HG02852 (cell line): Measurements from ENCODE around the gene FRMD5.
"Not testable (repeated sequence)": the region's sequence is repeated elsewhere in the genome, so short reads cannot be mapped to it uniquely, and the experiment has no call there.

Source experiments
- ATAC-seq: cut with Tn5 transposase; IDR thresholded peaks from one replicate; pipeline ENCODE4 v1.9.1; 2021; ENCODE audit warnings: mild to moderate bottlenecking, moderate library complexity; ENCODE audit not compliant: unreplicated experiment

FRMD5 gene

DNA sequence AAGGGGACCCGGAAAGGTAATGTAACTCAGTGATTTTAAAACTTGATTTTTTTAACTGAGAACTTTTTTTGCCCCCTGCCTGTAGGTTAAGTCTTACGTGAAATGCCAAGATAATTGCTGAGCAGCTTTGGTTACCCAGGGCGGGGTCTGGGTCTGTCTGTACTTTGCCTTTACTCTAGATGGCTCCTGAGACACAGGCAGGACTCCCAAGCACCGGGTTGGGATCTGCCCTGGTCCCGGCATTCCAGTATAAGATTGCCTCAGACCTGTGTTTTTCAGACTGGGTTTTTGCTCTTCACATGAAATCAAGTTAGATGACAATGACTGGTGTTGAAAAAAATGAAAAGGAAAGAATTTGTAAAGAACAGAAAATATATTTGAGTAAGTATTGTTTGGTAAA, 328.0 kb downstream of the FRMD5 start:
- no peak for ATAC-seq

DNA sequence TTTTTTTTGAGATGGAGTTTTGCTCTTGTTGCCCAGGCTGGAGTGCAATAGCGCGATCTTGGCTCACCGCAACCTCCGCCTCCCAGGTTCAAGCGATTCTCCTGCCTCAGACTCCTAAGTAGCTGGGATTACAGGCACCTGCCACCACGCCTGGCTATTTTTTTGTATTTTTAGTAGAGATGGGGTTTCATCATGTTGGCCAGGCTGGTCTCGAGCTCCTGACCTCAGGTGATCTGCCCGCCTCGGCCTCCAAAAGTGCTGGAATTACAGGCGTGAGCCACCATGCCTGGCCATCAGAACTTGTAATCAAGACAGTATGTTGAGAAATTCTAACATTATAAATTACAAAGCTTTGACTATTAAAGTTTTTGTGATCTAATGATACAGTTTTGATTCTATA, 328.4 kb downstream of the FRMD5 start:
- not testable (repeated sequence) for ATAC-seq

DNA sequence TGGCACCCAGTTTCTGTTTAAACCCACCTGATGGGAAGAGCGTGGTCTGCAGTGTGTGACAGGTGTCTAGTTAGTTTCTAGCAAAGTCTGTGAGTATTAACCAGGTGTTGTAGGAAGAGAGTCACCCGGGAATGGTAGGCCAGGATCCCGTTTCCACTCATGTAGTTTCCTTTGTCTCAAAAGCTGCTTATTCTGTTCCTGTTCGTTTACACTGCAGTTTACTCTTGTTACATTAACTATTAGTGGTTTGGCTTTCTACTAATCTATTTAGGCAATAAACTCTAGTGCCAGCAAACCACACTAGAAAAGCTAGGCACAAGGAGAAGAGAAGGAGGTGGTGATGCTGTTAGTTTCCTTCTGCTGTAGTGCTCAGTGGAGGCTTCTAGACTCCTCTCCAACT, 335.5 kb downstream of the FRMD5 start:
- ATAC-seq = no peak

GRCh38 chr15:43854801-43855200, 340.3 kb downstream of the FRMD5 start:
- no peak for ATAC-seq

DNA sequence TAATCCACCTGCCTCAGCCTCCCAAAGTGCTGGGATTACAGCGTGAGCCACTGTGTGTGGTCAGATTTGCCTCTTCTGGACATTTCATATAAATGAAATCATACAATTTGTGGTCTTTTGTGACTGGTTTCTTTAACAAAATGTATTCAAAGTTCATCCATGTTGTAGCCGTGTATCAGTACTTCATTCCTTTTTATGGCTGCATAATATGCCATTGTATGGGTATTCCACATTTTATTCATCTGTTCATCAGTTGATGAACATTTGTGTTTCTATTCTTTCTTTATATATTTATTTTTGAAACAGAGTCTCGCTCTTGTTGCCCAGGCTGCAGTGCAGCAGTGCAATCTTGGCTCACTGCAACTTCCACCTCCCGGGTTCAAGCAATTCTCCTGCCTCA, 342.5 kb downstream of the FRMD5 start:
- no peak for ATAC-seq

DNA sequence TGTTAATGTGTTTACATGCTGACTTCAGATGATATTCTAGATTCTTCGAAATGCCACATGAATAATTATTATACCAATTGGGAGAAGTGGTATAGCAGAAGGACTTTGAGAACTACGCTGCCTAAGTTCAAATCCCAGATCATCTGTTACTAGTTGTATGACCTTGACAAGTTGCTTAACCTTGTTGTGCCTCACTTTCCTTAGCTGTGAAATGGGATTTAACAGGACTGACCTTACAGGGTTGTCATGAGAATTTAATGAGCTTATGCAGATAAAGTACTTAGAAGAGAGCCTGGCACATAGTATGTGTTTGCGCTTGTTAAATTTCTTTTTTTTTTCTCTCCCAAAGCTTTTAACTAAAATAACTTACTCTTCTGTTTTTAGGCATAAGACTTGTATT, 343.8 kb downstream of the FRMD5 start:
- no peak for ATAC-seq

DNA sequence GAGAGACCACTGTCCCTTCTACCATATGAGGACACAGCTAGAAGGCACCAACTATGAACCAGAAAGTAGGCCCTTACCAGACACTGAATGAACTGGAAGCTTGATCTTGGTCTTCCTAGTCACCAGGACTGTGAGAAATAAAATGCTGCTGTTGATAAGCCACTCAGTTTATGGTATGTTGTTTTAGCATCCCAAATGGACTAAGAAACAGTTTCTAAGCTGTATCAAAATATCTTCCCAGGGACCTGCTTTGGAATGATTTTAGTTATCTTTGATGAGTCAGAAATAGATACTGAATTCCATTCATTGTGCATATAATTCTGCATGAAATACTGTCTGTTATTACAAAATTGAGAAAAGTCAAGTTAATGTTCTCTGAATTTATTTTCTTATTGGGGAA, 349.6 kb downstream of the FRMD5 start:
- no peak for ATAC-seq

DNA sequence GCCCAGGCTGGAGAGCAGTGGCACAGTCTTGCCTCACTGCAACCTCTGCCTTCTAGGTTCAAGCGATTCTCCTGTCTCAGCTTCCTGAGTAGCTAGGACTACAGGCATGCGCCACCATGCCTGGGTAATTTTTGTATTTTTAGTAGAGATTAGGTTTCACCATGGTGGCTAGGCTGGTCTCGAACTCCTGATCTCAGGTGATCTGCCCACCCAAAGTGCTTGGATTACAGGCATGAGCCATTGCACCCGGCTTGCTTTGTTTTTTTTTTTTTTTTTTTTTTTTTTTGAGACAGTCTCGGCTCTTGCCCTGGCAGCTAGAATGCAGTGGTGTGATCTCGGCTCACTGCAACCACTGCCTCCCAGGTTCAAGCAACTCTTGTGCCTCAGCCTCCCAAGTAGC, 362.6 kb downstream of the FRMD5 start:
- not testable (repeated sequence) for ATAC-seq

DNA sequence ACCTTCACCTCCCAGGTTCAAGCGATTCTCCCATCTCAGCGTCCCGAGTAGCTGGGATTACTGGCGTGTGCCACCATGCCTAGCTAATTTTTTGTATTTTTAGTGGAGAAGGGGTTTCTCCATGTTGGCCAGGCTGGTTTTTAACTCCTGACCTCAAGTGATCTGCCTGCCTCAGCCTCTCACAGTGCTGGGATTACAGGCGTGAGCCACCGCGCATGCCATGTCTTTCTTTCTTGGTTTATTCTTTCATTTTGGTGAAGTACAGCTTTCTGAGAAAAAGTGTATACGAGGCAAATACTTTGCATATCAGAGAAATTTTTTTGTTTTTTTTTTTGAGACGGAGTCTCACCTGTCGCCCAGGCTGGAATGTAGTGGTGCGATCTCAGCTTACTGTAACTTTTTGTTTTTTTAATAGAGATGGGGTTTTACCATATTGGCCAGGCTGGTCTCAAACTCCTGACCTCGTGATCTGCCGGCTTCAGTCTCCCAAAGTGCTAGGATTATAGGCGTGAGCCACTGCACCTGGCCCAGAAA, 363.5 kb downstream of the FRMD5 start:
- not testable (repeated sequence) for ATAC-seq

- not testable (repeated sequence) for ATAC-seq
Measured at GRCh38 chr15:43830691-43831275, 364.3 kb downstream of the FRMD5 start.

DNA sequence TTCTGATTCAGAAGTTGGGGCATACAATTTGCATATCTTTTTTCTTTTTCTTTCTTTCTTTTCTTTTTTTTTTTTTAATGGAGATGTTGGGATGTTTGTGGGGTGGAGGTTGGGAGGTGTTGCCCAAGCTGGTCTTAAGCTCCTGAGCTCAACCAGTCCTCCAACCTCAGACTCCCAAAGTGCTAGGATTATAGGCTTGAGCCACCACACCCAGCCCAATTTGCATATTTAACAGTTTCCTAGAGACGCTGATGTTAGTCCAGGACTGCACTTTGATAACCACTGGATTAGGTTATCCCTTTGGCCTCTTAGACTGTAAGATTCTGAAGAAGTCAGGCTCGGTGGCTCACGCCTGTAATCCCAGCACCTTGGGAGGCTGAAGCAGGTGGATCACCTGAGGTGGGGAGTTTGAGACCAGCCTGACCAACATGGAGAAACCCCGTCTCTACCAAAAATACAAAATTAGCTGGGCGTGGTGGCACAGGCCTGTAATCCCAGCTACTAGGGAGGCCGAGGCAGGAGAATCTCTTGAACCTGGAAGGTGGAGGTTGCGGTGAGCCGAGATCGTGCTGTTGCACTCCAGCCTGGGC, 365.0 kb downstream of the FRMD5 start:
- not testable (repeated sequence) for ATAC-seq

- no peak for ATAC-seq
Measured at GRCh38 chr15:43828061-43828657, 366.9 kb downstream of the FRMD5 start.

DNA sequence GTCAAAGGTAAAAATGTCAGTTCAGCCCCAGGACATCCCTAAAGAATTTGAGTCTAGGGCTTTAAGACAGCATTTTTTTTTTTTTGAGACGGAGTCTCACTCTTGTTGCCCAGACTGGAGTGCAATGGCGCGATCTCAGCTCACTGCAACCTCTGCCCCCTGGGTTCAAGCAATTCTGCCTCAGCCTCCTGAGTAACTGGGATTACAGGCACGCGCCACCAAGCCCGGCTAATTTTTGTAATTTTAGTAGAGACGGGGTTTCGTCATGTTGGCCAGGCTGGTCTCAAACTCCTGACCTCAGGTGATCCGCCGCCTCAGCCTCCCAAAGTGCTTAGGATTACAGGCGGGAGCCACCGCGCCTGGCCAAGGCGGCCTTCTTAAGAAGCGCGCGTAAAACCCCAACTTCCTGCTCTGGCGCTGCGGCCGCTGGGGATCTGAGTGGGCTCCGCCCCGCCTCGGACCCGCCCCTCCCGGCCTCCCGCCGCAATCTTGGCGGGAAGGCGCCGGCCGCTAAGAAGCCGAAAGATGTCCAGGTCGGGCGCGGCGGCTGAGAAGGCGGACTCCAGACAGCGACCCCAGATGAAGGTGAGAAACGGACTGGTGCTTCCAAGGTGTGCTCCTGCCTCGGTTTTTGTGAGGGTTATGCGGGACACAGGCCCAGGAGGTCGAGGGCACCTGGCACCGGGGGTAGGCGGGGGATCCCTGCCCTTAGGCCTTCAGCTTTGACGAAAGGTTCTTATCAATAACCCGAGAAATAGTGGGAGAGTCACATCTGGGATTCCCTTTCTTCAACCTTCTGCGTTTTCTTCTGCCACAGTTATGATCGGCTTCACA, 368.3 kb downstream of the FRMD5 start, which contains the start of gene WDR76:
Gene WDR76, plus strand, starts transcription at position 495 of the 834 bp plus-strand sequence. Its CDS starts 31 bp downstream, at position 526.
- peak; percentile 54 for ATAC-seq

DNA sequence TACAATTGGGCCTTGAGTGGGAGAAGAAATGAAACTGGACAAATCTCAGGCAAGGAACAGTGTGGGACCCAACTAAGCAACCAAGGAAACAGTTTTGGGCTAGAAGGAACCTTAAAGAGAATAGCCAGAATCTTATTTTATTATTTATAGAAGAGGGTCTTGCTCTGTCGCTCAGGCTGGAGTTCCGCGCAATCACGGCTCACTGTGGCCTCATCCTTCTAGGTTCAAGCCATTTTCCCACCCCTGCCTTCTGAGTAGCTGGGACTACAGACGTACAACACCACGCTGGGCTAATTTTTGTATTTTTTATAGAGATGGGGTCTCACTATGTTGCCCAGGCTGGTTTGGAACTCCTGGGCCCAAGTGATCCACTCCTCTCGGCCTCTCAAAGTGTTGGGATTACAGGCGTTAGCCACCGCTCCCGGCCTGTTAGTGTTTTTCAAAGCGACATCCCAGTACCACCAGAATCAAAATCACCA, 369.0 kb downstream of the FRMD5 start:
- ATAC-seq = no peak

DNA sequence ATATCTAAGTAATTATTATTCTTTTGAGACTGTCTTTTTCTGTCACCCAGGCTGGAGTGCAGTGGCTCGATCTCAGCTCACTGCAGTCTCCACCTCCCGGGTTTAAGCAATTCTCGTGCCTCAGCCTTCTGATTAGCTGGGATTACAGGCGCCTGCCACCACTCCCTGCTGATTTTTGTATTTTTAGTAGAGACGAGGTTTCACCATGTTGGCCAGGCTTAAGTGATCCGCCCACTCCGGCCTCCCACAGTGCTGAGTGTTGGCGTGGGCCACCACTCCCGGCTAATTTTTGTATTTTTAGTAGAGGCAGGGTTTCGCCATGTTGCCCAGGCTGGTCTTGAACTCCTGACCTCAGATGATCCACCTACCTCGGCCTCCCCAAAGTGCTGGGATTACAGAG, 369.8 kb downstream of the FRMD5 start:
- ATAC-seq = not testable (repeated sequence)

- ATAC-seq = peak; percentile 75
Measured at GRCh38 chr15:43824302-43825246, 370.5 kb downstream of the FRMD5 start, which contains the start of gene MFAP1. Gene MFAP1 (minus strand): TSS chr15:43824690. CDS start chr15:43824569, 121 bp downstream.

- ATAC-seq = no peak
Measured at GRCh38 chr15:43821505-43821904, 373.6 kb downstream of the FRMD5 start.
